ENCODE measurements around the gene BBS1. TPM values are rescaled to one million over a fixed set of nuclear protein-coding genes. Genes with fewer than 3 reads are reported as not detected.

Gene BBS1
- total and polyA plus RNA-seq, 2 donors (not counting 3 experiments of a cell fraction or from before 2014, with no cell fraction given), result 29.2 to 32.9 TPM

DNA sequence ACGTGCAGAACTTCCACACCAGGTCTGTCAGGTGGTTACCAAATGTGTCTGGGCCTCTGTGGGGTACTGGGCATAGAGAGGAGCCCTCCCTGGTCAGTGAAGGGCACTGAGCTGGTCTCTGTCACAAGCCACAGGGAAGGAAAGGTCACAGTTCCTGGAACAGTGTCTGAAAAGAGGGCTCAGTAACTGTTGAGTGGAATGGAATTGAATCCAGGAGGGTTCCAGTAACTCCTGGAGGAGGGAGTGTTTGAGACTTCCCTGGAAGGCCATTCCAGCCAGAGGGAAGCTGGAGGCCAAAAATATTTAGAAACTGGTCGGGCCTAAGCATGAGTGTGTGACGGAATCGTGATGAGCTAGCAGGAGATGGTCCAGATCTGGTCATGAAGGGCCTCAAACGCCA, 44.2 kb downstream of the BBS1 start:
- H3K36me3 ChIP-seq (ENCODE audit: control insufficient read depth in 2 of 2, extremely low read depth in 1 of 2, insufficient read depth in 2 of 2, low read length in 2 of 2), result no peaks in the 10 kb centered on the region
- ChIA-PET CTCF (interaction anchor here (1.4 kb wide), 1 partner anchor 8 kb away, joined by 3 read pairs; the partner anchor contains the start of genes ACTN3 and ZDHHC24), POLR2A (no interaction called here)
- no peak overlapping the region for H3K27ac ChIP-seq (ENCODE audit: insufficient read depth, low read depth, low read length)
- dilution Hi-C loops (cut with MboI; ENCODE audit: extremely low pct_ligation_motif_present, low sequenced_read_pairs) (no loop called here), intact Hi-C loops (cut with micrococcal nuclease) (no loop called here)
- no peaks in the 10 kb centered on the region for H3K4me1 ChIP-seq (ENCODE audit: control insufficient read depth, extremely low read depth, insufficient read depth, low read length)
- no peaks in the 10 kb centered on the region for H3K9me1 ChIP-seq (replicated peaks; ENCODE audit: control insufficient read depth, extremely low read depth, insufficient read depth, low read length)
- DNase-seq (ENCODE audit: low read depth, low spot score) (no peak), FAIRE-seq (no peak)
- H4K20me1 ChIP-seq (replicated peaks; ENCODE audit: control insufficient read depth, extremely low read depth, insufficient read depth, low read length), result no peaks in the 10 kb centered on the region
- peaks cover 5 to 6% of the 10 kb centered on the region in 2 experiments for H3K27me3 ChIP-seq (ENCODE audit: control insufficient read depth in 2 of 2, insufficient read depth in 2 of 2, low read length in 2 of 2)
- no peaks in the 10 kb centered on the region for H3K79me2 ChIP-seq (ENCODE audit: control insufficient read depth, insufficient read depth, low read length)
- H2AFZ ChIP-seq (ENCODE audit: low read depth, low read length), result no peak overlapping the region
- TF ChIP-seq, protein P1, sequence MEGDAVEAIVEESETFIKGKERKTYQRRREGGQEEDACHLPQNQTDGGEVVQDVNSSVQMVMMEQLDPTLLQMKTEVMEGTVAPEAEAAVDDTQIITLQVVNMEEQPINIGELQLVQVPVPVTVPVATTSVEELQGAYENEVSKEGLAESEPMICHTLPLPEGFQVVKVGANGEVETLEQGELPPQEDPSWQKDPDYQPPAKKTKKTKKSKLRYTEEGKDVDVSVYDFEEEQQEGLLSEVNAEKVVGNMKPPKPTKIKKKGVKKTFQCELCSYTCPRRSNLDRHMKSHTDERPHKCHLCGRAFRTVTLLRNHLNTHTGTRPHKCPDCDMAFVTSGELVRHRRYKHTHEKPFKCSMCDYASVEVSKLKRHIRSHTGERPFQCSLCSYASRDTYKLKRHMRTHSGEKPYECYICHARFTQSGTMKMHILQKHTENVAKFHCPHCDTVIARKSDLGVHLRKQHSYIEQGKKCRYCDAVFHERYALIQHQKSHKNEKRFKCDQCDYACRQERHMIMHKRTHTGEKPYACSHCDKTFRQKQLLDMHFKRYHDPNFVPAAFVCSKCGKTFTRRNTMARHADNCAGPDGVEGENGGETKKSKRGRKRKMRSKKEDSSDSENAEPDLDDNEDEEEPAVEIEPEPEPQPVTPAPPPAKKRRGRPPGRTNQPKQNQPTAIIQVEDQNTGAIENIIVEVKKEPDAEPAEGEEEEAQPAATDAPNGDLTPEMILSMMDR (IDR thresholded peaks at IDR 0.05; ENCODE audit: extremely low read depth in 1 of 2, insufficient read depth in 1 of 2, low read depth in 1 of 2, low read length in 2 of 2), result no peak
- TF ChIP-seq GATA2 (IDR thresholded peaks at IDR 0.05; ENCODE audit: insufficient read depth, insufficient read length, low read depth, low read length) (no peak), MYC (IDR thresholded peaks at IDR 0.05; ENCODE audit: low read depth, low read length) (no peak), JUN (IDR thresholded peaks at IDR 0.05; ENCODE audit: borderline replicate concordance, insufficient read depth, insufficient read length, low read depth) (no peak), EZH2 (IDR thresholded peaks at IDR 0.05; ENCODE audit: borderline replicate concordance, low read depth, low read length, severe bottlenecking) (no peak), FOS (IDR thresholded peaks at IDR 0.05; ENCODE audit: borderline replicate concordance, insufficient read depth, low read length) (no peak), POLR2AphosphoS5 (IDR thresholded peaks at IDR 0.05; ENCODE audit: insufficient read depth, low read depth, low read length) (no peak)
- TF ChIP-seq, protein P2, sequence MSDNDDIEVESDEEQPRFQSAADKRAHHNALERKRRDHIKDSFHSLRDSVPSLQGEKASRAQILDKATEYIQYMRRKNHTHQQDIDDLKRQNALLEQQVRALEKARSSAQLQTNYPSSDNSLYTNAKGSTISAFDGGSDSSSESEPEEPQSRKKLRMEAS (IDR thresholded peaks at IDR 0.05; ENCODE audit: insufficient read depth, insufficient read length), result no peak
- H3K4me2 ChIP-seq (ENCODE audit: insufficient read depth, low read length), result no peak overlapping the region
- H3K9me3 ChIP-seq (replicated peaks; ENCODE audit: control insufficient read depth, insufficient read depth, low read length), result no peaks in the 10 kb centered on the region
- no peak overlapping the region for H3K4me3 ChIP-seq (replicated peaks in 1 of 3; ENCODE audit: insufficient read depth in 1 of 3, low read depth in 1 of 3, low read length in 3 of 3)
- no peak overlapping the region for H3K9ac ChIP-seq (replicated peaks; ENCODE audit: extremely low read depth, insufficient read depth, low read length)
- no TSS peak for BruUV-seq (replicated peaks)

Measured in endothelial cell of umbilical vein (primary cell).